ENCODE data around the gene SIGLEC10.

DNA sequence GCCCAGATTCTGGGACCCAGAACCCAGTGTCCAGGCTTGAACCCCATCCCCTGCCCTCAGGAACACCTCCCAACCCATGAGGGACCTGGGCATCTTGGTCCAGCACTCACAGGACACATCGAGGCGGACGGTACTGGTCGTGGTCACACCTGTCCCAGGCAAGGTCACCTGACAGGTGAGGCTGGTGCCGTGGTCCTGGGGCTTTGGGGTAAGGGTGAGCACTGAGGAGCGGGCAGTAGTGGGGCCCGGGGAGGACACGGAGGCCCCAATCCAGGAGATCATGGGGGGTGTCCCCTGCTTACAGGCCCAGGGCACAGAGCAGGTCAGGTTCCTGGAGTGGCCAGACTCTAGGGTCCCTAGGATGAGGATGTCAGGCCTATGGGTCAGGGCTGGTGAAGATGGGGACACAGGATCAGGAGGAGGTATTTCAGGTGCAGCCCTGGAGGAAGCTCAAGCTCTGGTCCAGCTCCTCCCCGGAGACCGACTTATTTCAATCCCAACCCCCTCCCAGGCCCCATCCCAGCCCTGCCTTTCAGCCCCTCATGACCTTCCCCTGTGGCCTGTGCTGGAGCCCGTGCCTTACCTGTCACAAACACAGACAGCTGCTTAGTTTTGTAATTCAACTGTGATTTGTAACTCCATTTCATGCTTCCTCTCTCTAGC, 40.0 kb upstream of the SIGLEC10 start:
- TF ChIP-seq, protein P1, sequence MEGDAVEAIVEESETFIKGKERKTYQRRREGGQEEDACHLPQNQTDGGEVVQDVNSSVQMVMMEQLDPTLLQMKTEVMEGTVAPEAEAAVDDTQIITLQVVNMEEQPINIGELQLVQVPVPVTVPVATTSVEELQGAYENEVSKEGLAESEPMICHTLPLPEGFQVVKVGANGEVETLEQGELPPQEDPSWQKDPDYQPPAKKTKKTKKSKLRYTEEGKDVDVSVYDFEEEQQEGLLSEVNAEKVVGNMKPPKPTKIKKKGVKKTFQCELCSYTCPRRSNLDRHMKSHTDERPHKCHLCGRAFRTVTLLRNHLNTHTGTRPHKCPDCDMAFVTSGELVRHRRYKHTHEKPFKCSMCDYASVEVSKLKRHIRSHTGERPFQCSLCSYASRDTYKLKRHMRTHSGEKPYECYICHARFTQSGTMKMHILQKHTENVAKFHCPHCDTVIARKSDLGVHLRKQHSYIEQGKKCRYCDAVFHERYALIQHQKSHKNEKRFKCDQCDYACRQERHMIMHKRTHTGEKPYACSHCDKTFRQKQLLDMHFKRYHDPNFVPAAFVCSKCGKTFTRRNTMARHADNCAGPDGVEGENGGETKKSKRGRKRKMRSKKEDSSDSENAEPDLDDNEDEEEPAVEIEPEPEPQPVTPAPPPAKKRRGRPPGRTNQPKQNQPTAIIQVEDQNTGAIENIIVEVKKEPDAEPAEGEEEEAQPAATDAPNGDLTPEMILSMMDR (IDR thresholded peaks at IDR 0.05; ENCODE audit: low read depth, low read length, poor library complexity, severe bottlenecking) = no peak
- TF ChIP-seq EZH2phosphoT487 (IDR thresholded peaks at IDR 0.05; ENCODE audit: borderline replicate concordance, low read length) = no peak
